SK-N-SH treated with all-trans-retinoic acid at 6 μM for 48 hours (cell line): ENCODE measurements around the gene C20orf204.

Experiments used
- ARNTL ChIP-seq: fragments of 450-650 bp; formaldehyde crosslinking; IDR thresholded peaks from 2 replicates; pipeline ENCODE4 v1.5.0; 2020; ENCODE audit warnings: low read depth, mild to moderate bottlenecking, moderate library complexity, borderline replicate concordance
- ESRRG ChIP-seq: fragments of 250-450 bp; sonication (Bioruptor Pico); IDR thresholded peaks from 2 replicates; pipeline ENCODE4 v1.6.1; 2021; ENCODE audit warnings: mild to moderate bottlenecking
- GLIS3 ChIP-seq: fragments of 250-450 bp; sonication (Bioruptor Pico); IDR thresholded peaks from 2 replicates; pipeline ENCODE4 v1.5.0; 2020; ENCODE audit warnings: mild to moderate bottlenecking, moderate library complexity
- PATZ1 ChIP-seq: fragments of 250-450 bp; sonication (Bioruptor Pico); IDR thresholded peaks from 2 replicates; pipeline ENCODE4 v1.8.0; 2020; ENCODE audit warnings: mild to moderate bottlenecking, moderate library complexity, borderline replicate concordance
- SNAI2 ChIP-seq: fragments of 250-450 bp; sonication (Bioruptor Pico); IDR thresholded peaks from 2 replicates; pipeline ENCODE4 v1.5.0; 2020; ENCODE audit warnings: mild to moderate bottlenecking, moderate library complexity
- TCF4 ChIP-seq: fragments of 250-450 bp; sonication (Bioruptor Pico); IDR thresholded peaks from 2 replicates; pipeline ENCODE4 v1.8.0; 2021; ENCODE audit warnings: mild to moderate bottlenecking, moderate library complexity, borderline replicate concordance
- ZFP3 ChIP-seq: fragments of 250-450 bp; sonication (Bioruptor Pico); IDR thresholded peaks from 2 replicates; pipeline ENCODE4 v1.5.0; 2020; ENCODE audit warnings: mild to moderate bottlenecking, moderate library complexity
- TF ChIP-seq, protein P1 (sequence below): fragments of 250-450 bp; sonication (Bioruptor Pico); IDR thresholded peaks from 2 replicates; pipeline ENCODE4 v1.5.1; 2020; ENCODE audit warnings: low read depth, mild to moderate bottlenecking, moderate library complexity
- TF ChIP-seq, protein P2 (sequence below): fragments of 250-450 bp; sonication (Bioruptor Pico); IDR thresholded peaks from 2 replicates; pipeline ENCODE4 v1.5.1; 2021; ENCODE audit warnings: mild to moderate bottlenecking, moderate library complexity

GRCh38 chr20:64038565-64039292 lies 2.7 kb downstream of the C20orf204 start:
- TF ChIP-seq, protein P1, sequence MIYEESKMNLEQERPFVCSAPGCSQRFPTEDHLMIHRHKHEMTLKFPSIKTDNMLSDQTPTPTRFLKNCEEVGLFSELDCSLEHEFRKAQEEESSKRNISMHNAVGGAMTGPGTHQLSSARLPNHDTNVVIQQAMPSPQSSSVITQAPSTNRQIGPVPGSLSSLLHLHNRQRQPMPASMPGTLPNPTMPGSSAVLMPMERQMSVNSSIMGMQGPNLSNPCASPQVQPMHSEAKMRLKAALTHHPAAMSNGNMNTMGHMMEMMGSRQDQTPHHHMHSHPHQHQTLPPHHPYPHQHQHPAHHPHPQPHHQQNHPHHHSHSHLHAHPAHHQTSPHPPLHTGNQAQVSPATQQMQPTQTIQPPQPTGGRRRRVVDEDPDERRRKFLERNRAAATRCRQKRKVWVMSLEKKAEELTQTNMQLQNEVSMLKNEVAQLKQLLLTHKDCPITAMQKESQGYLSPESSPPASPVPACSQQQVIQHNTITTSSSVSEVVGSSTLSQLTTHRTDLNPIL (CRISPR knock-in tag), result no peak
- no peak for TF ChIP-seq ARNTL (CRISPR knock-in tag)
- TF ChIP-seq SNAI2, result no peak
- TF ChIP-seq PATZ1 (CRISPR knock-in tag), result no peak
- TF ChIP-seq ZFP3 (CRISPR knock-in tag), result no peak
- no peak for TF ChIP-seq ESRRG (CRISPR knock-in tag)
- no peak for TF ChIP-seq GLIS3 (CRISPR knock-in tag)
- TF ChIP-seq TCF4, result no peak
- TF ChIP-seq, protein P2, sequence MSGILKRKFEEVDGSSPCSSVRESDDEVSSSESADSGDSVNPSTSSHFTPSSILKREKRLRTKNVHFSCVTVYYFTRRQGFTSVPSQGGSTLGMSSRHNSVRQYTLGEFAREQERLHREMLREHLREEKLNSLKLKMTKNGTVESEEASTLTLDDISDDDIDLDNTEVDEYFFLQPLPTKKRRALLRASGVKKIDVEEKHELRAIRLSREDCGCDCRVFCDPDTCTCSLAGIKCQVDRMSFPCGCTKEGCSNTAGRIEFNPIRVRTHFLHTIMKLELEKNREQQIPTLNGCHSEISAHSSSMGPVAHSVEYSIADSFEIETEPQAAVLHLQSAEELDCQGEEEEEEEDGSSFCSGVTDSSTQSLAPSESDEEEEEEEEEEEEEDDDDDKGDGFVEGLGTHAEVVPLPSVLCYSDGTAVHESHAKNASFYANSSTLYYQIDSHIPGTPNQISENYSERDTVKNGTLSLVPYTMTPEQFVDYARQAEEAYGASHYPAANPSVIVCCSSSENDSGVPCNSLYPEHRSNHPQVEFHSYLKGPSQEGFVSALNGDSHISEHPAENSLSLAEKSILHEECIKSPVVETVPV (CRISPR knock-in tag), result no peak
